Fibroblast of skin of left biceps (primary cell): ENCODE measurements around the gene SPACDR.

Source experiments
- DNase-seq, 2 experiments: peaks; one replicate each; pipeline ENCODE4 v3.0.0-alpha.2; 2013; ENCODE audit warnings: low read depth in 2 of 2

SPACDR gene

DNA sequence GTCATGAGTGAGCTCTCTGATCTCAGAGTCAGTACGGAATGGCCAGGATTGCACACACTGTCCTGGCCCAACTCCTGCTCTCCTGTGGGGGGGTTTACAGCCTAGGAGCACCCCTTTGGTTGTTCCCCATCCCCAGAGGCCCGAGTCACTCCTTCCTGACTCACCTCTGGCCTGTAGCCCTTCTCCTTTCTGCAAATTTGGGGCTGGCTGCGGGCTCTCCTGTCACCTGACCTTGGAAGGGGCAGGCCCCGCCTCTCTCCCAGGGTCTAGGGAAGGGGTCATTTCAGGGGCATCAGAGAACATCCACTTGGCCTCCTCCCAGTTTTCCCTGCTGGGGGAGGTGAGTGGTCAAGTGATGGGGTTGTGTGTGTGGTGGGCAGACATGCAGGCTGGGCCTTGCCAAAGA lies 21.4 kb upstream of the SPACDR start:
- no peak for DNase-seq

DNA sequence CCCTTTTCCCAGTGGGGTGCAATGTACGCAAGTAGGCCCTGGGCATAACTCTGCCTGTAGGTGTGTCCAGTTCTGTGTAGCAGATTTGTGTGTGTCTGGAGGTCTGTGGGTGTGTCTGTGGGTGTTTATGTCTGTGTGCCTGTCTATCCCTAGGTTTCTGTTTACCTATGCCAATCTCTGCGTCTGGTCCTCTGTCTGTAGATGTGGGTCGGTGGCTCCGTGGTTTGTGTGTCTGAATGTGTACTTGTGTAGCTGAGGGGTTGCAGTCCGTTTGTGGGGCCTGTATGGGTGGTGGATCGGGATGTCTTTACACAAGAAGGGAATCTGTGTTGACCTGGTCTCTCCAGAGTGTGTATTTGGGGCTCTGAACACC lies 20.6 kb upstream of the SPACDR start:
- DNase-seq, result no peak

DNA sequence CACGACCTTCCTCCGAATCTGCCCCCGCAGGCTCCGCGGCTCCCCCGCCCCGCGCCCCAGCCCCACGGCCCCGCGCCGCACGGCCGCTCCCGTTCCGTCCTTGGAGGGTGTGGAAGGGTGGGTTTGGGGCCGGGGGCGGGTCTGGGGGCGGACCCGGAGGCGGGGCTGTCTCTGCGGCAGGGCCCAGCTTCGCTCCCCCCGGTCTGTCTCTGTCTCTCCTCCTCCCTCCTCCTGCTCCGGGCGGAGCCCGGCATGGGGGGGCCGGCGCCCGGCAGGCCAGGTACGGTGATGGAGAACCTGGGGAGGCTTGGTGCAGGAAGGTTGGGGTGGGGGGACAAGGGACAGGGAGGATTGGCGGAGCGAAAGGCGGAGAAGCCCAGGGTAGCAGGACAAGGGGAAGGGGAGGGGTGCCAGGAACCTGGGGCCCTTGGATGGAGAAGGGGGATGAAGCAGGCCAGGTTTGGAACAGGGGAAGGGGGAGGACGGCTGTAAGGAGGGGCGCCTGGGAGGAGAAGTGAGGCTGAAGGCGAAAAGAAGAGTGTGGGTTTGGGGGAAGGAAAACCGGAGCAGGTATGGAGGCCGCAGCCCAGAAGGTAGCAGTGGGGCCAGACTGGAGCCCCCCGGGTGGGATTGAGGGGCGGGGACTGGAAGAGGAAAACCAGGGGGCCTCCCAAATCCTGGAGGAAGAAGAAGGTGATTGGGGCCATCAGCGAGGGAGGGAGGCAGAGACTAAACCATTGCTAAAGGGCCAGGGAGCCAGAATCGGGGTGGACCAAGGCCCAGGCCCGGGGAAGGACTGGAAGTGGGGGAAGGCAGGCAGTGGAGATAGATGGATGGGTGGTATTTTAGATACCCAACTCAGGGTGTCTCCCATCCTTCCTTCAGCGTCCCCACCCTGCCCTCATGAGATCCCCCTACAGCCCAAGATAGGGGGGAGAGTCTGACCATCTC lies 19.9 kb upstream of the SPACDR start, which contains the start of gene NYAP1:
Gene NYAP1 (plus strand): TSS at position 206 of the 951 bp plus-strand sequence. CDS start 1,385 bp downstream, outside the sequence.
- DNase-seq, result no peak

DNA sequence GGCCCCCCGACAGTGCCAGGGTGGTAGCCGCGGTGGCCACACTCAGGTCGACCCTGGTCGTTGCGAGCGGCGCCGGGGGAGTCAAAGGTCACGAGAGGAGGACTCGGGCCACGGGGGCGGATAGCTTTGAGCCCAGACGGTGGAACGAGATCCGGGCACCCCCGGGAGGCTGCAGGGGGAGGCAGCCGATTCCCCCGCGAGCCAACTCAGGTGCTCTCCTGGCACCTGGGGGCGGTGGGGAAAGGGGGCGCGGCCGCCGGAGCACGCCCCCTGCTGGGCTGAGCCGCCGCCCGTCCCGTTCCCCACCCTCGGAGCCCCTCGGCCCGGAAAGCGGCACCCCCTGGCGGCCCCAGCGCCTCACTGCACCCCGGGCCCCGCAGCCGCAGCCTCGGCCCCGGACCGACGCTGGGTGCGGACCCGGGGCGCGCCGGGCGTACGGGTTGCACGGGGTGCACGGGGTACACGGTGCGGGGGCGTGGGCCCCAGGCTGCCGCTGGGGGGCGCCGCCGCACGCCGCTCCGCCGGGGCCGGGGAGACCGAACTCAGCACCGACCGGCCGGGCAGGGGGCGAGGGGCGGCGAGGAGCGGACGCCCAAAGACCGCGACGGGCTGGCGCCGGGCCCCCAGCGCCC lies 19.1 kb upstream of the SPACDR start:
- no peak for DNase-seq

DNA sequence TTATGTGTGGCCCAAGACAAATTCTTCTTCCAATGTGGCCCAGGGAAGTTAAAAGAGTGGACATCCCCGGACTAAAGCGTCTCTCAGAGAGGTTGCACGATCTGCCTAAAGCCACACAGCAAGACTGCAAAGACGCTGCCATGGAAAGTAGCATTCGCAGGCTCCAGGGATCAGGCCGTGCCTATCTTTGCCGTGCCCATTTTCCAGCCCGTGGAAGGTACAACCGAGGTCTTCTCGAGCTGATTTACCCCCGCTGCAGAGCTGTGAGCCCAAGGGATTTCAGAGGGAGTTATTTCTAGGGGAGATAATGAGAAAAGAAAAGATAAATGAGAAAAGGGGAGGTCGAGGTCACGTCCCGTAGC lies 18.6 kb upstream of the SPACDR start:
- no peak for DNase-seq

DNA sequence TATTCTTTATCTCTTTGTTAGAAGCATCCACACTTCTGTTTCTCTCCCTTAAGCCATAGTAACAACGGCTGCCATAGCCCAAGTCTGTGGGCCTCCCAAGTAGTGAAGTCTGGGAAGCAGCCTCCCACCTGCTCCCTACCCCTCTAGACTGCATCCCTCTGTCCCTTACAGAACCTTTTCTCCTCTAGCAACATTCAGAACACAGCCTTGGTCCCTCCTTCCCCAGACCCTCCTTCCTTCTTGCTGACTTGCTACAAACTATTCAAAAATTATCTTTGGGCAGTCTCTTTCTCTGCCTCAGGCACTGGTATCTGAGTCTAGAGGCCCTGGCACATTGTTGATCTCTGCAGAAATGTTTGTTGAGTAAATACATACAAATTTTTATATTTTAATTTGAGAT lies 17.4 kb upstream of the SPACDR start:
- DNase-seq, result no peak

DNA sequence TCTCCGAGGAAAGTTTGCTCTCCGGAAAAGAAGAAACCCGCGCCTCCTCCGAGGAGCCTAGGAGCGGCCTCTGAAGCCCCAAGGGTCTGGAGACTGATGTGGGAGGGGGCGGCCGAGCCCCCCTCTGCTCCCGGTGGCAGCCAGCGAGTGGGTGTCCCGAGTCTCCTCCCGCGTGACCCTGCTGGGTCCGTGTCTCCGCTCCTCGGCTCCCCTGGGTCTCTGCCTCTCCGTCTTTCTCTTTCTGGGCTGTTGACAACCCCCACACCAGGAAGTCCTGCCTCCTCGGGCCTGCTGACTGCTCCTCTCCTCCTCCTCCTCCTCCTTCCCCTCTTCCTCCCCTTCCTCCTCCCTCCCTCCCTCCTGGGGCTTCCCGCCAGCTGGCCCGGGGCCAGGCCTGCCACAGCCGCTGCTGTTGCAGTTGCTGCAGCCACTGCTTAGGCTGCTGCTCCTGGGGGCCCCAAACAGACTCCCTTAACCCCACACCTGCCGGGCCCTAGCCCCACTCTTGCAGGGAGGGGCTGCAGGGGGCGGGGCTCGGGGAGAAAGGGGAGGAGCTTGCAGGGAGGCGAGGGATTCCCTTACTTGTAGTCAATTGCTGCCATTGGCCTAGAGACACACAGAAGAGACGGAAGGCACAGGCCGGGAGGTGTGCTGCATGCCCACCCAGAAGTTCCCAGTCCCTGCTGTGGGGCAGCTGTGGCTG lies 15.0 kb upstream of the SPACDR start, which contains the start of gene TSC22D4:
Gene TSC22D4 (minus strand): TSS at position 257 of the 703 bp plus-strand sequence. CDS start 1,176 bp downstream, outside the sequence.
- DNase-seq, result peak; percentile 82 to 83

DNA sequence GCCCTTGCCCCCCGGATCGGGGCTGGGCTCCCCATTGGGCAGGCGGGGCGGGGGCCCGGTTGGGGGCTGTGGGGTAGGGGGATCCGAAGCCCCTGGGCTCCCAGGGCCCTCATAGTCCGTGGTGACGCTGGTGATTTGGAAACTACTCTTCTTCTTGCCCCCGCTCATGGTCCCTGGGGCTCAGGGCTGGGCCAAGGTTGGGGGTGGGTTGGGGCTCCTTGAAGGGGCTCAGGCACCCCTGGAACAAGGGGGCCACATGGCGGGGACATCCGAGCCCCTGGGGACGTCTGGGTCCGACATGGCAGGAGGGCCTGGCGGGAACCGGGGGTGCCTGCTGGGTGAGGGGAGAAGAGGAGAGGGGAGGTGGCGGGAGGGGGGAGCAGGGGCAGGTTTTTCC lies 13.8 kb upstream of the SPACDR start:
- DNase-seq, result no peak

DNA sequence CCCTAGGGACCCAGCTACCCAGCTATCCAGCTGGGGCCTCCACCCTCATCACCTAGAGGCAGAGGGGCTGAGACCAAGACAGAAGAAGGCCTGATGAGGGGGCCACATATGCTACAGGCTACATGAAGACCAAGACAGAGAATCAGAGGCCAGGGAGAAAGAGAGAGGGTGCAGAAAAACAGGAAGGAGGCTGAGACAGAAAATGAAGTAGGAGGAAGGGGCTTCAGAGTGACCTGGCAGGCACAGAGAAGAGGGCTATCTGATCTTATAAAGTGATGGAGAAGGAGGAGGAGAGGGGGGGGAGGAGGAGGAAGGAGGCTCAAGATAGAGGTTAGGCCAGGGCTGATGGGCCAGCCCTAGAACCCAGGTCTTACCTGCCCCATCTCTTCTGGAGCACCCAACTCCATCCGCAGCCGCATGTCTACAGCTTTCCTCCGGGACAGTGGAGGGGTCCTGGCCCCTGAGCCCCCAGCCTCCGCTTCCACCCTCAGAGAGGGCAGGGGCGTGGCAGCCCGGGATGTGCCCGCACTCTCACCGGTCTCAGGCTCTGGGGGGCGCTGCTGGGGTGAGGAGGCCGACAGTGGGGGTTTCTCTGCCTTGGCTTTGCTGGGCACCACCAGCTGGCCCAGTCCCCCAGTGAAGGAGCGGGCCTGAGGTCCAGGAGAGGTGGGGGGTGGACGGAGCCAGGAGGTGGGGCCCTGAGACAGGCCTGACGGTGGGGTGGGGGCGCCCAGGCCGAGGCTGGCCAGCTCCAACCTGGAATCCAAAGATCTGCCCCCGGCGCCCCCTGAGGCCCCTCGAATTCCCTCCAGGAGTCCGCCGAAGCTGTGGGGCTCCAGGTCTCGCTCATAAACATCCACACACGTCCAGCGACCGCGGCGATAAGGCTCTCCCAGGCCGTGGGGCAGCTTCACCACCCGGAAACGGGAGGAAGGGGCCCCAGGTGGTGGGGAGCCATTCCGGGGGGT lies 13.1 kb upstream of the SPACDR start:
- no peak for DNase-seq

DNA sequence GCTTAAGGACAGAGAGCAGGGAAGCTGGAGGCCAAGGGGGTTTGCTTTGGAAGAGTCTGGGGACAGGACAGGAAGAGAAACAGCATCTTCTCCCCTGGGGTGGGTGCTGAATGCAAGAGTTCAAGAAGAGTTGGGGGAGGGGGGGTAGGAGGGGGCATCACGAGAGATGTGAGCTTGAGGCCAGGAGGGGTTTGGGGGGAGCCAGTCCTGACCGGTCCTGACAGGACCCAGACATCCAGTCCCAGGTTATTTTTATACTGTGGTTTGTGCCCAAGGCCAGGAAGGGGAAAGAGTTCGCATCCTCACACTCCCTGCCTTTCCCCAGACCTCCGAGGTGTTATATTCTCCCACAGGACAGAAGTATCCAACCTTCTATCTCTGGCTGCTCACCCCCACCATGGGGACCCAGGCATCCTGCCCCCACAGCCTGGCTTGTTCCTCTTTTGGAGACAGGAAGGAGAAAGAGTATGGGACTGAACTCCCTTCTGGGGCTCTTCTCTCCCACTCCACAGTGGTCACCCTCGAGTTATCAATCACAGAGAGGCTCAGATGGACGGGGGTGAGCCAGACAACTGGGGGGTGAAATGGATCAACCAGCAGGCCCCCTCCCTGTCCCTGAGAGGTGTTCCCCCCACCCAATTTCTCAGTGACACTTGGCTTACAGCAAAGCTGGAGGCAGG lies 12.2 kb upstream of the SPACDR start:
- no peak for DNase-seq

DNA sequence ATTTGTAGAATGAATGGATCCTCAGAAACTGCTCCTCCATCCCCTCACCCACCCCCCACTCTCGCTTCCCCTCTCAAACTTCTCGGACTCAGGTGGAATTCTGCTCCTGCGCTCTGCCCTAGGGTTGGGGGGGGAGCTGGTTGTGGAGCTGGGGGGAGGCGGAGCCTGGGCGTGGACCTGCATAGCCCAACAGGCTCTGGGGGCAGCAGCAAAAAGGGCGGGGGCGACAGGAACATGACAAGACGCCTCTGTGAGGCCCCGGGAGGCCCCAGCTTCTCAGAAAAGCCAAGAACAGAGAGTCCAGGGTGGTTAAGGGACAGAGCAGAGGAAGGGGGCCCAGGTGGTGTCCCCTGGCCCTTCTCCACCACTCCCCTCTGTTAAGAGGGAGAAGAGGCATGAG lies 11.5 kb upstream of the SPACDR start:
- DNase-seq, result no peak

DNA sequence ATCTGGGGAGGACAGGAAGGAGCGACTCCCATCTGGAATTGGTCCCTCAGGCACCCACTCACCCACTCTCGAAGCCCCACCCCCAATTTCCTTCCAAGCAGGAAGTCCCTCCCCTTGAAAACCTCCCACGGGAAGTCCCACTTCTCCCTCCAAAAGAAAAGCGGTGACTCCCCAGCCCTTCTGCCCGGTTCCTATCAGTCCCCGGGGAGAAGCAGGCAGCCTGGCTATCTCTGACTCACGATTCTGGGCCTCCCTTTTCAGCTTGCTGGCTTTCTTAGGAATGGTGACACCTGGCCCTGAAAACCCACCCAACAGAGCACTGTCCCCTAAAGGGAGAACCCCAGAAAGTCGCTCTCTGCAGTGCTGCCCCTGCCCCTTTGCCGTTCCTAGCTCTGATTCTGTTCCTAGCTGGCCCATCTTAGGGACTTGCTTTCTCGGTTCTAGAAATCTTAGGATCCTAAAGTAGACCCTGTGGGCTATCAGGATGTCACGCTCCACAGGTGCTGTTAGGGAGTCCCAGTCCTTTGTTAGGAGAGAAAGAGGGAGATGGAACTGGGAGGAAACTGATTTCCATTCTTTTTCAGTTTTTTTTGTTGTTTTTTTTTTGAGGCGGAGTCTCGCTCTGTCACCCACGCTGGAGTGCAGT lies 8.9 kb upstream of the SPACDR start:
- DNase-seq, result no peak

DNA sequence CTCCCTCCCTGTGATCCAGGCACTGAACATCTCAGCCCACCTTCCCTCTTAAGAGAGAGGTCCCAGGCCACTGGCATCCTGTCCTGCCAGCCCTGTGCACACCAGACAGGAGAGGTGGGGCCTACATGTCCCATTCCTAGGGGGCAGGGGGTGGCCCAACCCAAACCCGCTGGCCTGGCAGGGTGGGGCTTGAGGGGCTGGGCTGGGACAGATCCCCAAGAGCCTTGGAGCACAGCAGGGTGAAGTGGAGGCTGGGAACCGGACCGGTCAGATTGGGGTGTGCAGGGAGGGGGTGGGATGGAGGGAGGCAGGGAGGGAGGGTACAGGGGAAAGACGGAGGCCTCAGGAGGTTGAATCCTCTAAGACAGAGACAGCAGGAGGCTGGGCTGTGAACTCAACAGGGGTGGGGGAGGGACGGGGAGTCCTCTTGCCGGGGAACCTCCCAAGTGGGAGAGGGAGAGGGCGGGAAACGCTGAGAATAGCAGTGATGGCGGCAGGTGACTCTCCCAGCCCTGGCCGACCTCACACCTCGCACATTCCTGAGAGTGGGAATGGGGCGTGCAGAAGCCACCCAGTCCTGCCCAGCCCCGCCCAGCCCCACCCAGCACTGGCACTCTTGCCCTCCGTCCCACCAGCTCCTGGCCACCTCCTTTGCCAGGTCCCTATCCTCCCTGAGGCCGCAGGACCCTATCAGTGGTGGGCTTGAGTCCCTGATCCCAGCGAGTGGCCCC lies 8.2 kb upstream of the SPACDR start:
- no peak for DNase-seq

DNA sequence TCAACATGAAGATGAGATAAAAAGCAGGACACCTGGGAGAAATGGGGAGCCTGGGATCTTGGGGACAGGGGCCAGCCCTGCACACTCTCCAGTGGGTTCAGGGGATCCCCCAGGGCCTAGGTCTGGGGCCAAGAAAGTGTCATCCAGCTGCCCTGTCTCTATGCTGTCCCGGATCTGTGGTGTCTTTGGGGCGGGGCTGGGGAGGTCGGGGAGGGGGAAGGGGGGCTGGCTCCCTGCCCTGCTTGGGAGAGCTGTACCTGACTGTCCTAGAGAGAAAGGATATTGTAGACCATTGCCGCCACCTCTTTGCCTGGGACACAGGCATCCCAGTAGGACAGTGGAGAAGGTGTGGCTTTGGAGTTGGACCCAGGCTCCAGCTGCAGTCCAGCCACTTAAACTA lies 7.0 kb upstream of the SPACDR start:
- no peak for DNase-seq

DNA sequence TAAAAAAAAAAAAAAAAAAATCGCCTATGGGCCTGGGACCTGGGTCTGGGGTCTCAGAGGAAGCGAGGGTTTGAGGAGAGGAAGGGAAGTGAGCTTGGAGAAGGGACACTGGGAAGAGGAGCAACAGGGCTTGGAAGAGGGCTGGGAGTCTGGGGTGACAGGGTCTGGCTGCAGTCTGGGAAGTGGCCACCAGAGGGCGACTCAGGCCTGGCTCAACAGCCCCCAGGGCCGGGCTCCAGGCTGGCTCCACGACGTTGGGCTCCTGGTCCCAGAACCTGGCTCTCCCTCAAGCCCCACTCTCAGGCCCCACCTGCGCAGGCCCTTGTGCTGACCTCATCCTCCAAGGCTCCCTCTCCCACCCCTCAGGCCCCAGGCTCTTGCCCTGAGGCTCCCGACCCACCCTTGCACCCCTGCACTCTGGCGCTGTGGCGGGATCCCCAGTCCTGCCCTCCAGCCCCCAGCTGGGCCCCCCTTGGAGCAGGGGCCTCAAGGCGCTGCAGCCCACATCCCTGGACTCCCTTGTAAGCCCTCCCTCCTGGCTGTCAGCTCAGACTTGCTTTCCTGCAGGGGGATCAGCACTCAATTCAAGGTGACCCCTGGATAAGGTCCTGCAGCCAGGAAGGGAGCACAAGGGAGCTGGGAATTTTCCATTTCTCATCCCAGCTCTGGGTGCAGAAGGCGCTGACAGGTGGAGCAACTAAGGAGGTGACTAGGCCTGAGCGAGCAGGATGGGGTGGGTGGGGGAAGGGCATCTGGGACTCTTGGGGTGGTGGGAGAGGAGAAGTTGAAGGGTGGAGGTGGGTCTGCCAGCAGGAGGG lies 5.4 kb upstream of the SPACDR start:
- no peak for DNase-seq

DNA sequence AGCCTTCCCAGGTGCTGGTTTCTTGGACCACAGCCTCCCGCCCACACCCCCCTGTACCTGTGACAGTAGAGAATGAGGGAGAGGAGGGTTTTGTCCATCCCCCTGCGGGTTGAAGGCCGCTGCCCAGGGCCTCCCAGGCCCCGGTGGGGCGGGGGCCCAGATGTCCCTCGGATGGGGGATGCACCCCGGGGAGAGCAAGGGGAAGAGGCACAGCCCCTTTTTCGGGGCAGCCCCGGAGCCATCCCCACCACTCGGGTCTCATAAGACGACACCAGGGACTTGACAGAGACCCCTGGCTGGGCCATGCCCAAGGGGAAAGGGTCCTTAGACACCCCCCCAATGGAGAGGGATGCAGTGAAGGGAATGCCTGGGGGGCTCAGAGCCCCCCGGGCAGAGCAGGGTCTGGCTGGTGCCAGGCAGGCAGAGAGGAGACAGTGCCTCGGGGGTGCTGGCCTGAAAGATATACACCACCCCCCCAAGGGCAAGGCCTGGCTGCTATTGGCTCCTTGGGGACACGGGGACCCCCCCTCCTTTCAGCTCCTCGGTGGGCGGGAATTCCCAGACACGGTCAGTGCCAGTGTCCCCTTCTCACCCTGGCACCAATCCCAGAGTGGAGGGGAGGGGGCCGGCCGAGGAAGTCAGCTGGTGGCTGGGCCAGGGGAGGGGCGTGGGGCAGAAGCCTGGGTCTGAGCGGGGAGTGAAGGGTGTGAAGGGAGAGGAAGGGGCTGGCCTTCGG lies 3.7 kb upstream of the SPACDR start:
- no peak for DNase-seq

DNA sequence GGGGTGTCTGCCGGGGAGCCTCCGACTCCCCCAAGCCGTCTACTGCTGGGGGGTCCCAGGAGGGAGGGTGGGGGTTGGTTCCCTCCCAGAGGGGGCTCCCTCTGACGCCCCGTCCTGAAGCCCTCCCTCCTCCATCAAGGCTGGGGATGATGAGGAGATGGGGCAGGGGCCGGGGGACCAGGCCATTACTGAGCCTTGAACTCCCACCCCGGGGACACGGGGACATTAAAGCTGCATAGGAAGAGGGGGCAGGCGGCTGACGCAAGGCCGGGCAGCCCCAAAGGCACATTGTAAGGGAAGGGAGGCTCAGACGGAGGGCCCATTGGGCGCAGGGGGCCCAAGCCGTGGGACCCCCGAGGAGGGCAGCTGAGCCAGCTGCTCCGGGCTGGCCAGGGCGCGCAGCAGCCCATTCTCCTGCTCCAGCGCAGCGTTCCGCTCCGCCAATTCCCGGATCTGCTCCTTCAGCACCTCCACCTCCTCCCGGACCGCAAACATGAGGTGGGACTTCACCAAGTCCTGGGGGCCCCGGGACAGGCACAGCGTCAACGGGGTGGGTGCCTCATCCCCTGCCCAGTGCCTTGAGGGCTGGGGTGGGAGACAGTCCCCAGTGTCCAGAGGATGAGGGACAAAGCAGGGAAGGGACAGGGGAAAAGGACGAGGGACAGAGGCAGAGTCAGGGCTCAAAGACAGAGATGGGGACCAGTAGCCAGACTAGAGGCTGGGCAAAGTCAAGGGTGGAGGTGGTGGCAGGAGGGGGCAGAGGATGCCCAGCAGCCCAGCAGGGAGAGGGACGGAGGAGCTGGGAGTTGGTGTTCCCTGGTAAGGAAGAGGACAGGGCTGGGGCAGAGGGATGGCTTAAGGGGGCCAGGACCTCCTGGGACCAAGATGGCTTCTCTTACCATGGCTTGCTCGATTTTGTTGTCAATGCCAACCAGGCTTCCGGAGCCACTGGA lies 2.9 kb upstream of the SPACDR start:
- DNase-seq, result no peak
